SK-N-SH (cell line): ENCODE results near the gene COL26A1. TPM values are rescaled to one million over a fixed set of nuclear protein-coding genes. Genes with fewer than 3 reads are reported as not detected.
A peak's percentile ranks its signal among the peaks of the same experiment; 100 is the strongest.

ENCODE experiments used
- CTCF ChIA-PET: fragments of 300-600, 350-600 bp; formaldehyde crosslinking; extraction: SDS; loops from one replicate; lab custom pipeline; 2021; lab: Yijun Ruan, JAX
- POLR2A ChIA-PET: fragments of 350-600 bp; sonication (Branson Sonifier 250); formaldehyde crosslinking; extraction: SDS; loops from one replicate; lab custom pipeline; 2020; ENCODE audit warnings: antibody characterized with exemption, inconsistent platforms; lab: Yijun Ruan, JAX
- DNase-seq: peaks from one replicate; pipeline ENCODE4 v3.0.0; 2012
- H2AFZ ChIP-seq: fragments of 200-600 bp; sonication (generic); 2 replicates; pipeline ENCODE4 v1.8.1; 2016; ENCODE audit warnings: antibody characterized with exemption, mild to moderate bottlenecking, low read depth
- H3F3A ChIP-seq: fragments of 200-600 bp; sonication (generic); replicated peaks from 2 replicates; pipeline ENCODE3; 2016; ENCODE audit warnings: antibody characterized with exemption, mild to moderate bottlenecking; ENCODE audit not compliant: insufficient read depth
- H3K27ac ChIP-seq, 2 experiments: fragments of 200-500 bp in 1 of 2; fragments of 200-600 bp in 1 of 2; sonication (Bioruptor generic) in 1 of 2; sonication (generic), shearing (Covaris generic) in 1 of 2; 2 replicates each; pipeline versions ENCODE4 v1.5.1 to v1.6.1; 2014 to 2016; ENCODE audit warnings: low read depth in 2 of 2, inconsistent platforms in 1 of 2, low read length in 1 of 2, mild to moderate bottlenecking in 1 of 2, mixed read lengths in 1 of 2
- H3K27me3 ChIP-seq: fragments of 200-600 bp; sonication (generic), shearing (Covaris generic); 2 replicates; pipeline ENCODE4 v1.6.1; 2016; ENCODE audit warnings: mixed run types; ENCODE audit not compliant: insufficient read depth
- H3K36me3 ChIP-seq, 2 experiments: fragments of 200-500 bp in 1 of 2; fragments of 200-600 bp in 1 of 2; sonication (Bioruptor generic) in 1 of 2; sonication (generic) in 1 of 2; replicated peaks in 1 of 2; 2 replicates each; pipeline versions ENCODE3 to v1.5.1; 2014 to 2016; ENCODE audit warnings: low read length in 1 of 2, mild to moderate bottlenecking in 1 of 2; ENCODE audit not compliant: insufficient read depth in 2 of 2, control insufficient read depth in 1 of 2
- H3K4me1 ChIP-seq, 2 experiments: fragments of 200-500 bp in 1 of 2; fragments of 200-600 bp in 1 of 2; sonication (Bioruptor generic) in 1 of 2; sonication (generic), shearing (Covaris generic) in 1 of 2; 2 replicates each; pipeline versions ENCODE4 v1.5.1 to v1.6.1; 2014 to 2016; ENCODE audit warnings: low read depth in 1 of 2, low read length in 1 of 2, mixed run types in 1 of 2; ENCODE audit not compliant: insufficient read depth in 2 of 2, control insufficient read depth in 1 of 2
- H3K4me2 ChIP-seq: fragments of 200-600 bp; sonication (generic), shearing (Covaris generic); 2 replicates; pipeline ENCODE4 v1.6.1; 2017; ENCODE audit warnings: mixed run types
- H3K4me3 ChIP-seq, 2 experiments: fragments of 200-500 bp in 1 of 2; fragments of 200-600 bp in 1 of 2; sonication (Bioruptor generic) in 1 of 2; sonication (generic), shearing (Covaris generic) in 1 of 2; 2 replicates each; pipeline versions ENCODE4 v1.5.1 to v1.8.1; 2014 to 2016; ENCODE audit warnings: low read depth in 2 of 2, inconsistent platforms in 1 of 2, low read length in 1 of 2, mild to moderate bottlenecking in 1 of 2, mixed read lengths in 1 of 2, moderate library complexity in 1 of 2
- H3K79me2 ChIP-seq: fragments of 200-600 bp; sonication (generic); 2 replicates; pipeline ENCODE4 v1.8.1; 2017; ENCODE audit warnings: mild to moderate bottlenecking; ENCODE audit not compliant: insufficient read depth
- H3K9ac ChIP-seq: fragments of 200-600 bp; sonication (generic); 2 replicates; pipeline ENCODE4 v1.6.1; 2017; ENCODE audit warnings: mixed run types
- H3K9me2 ChIP-seq: fragments of 200-600 bp; sonication (generic); 2 replicates; pipeline ENCODE4 v1.6.1; 2017; ENCODE audit warnings: mixed run types
- H3K9me3 ChIP-seq: fragments of 200-600 bp; sonication (generic); 2 replicates; pipeline ENCODE4 v1.6.1; 2017; ENCODE audit warnings: mixed run types, mild to moderate bottlenecking, moderate library complexity
- H4K20me1 ChIP-seq: fragments of 200-600 bp; sonication (generic); 2 replicates; pipeline ENCODE4 v1.6.1; 2017; ENCODE audit warnings: mild to moderate bottlenecking, mixed run types; ENCODE audit not compliant: insufficient read depth
- CTCF ChIP-seq: fragments of 200-600 bp; sonication (generic); IDR thresholded peaks from 2 replicates; pipeline ENCODE4 v1.6.1; 2017; ENCODE audit warnings: antibody characterized with exemption, mild to moderate bottlenecking, moderate library complexity
- FOXJ3 ChIP-seq: sonication (generic); formaldehyde crosslinking; IDR thresholded peaks from 2 replicates; pipeline ENCODE4 v1.5.1; 2020; ENCODE audit warnings: mild to moderate bottlenecking, missing genetic modification reagents
- FOXM1 ChIP-seq: IDR thresholded peaks from 2 replicates; pipeline ENCODE4 v1.4.0; 2012; ENCODE audit warnings: low read depth, mild to moderate bottlenecking
- NFIC ChIP-seq: IDR thresholded peaks from 2 replicates; pipeline ENCODE4 v1.4.0; 2012; ENCODE audit warnings: borderline replicate concordance
- RCOR1 ChIP-seq: fragments of 150-350 bp; IDR thresholded peaks from 2 replicates; pipeline ENCODE4 v1.6.1; 2017; ENCODE audit warnings: antibody characterized with exemption, low read length
- SMC3 ChIP-seq: IDR thresholded peaks from 2 replicates; pipeline ENCODE4 v1.6.1; 2012; ENCODE audit warnings: low read depth, low read length, improper control_type of control experiment
- YY1 ChIP-seq: IDR thresholded peaks from 2 replicates; pipeline ENCODE4 v1.4.0; 2012; ENCODE audit warnings: low read depth, mild to moderate bottlenecking
- WGBS: methylation state at CpG from one replicate; pipeline ENCODE4 v1.1.6; 2017; ENCODE audit warnings: low lambda C conversion rate; 5-methylcytosine and 5-hydroxymethylcytosine counted together
- polyA plus RNA-seq, 3 experiments: library from polyadenylated mRNA; depleted of rRNA; stranded (reverse); fragments of >200 nt; gene quantifications; 2 replicates each; pipeline ENCODE4 v1.2.3, GENCODE V29; 2012
- TF ChIP-seq, protein P1 (sequence below): IDR thresholded peaks from 2 replicates; pipeline ENCODE4 v1.4.0; 2012; ENCODE audit warnings: low read depth
- TF ChIP-seq, protein P2 (sequence below): IDR thresholded peaks from 2 replicates; pipeline ENCODE4 v1.6.1; 2012; ENCODE audit warnings: mild to moderate bottlenecking, low read depth, low read length, moderate library complexity

COL26A1 gene
- polyA plus RNA-seq, 1 of the 3 experiments (the other 2 are of a cell fraction): 0.05 TPM

DNA sequence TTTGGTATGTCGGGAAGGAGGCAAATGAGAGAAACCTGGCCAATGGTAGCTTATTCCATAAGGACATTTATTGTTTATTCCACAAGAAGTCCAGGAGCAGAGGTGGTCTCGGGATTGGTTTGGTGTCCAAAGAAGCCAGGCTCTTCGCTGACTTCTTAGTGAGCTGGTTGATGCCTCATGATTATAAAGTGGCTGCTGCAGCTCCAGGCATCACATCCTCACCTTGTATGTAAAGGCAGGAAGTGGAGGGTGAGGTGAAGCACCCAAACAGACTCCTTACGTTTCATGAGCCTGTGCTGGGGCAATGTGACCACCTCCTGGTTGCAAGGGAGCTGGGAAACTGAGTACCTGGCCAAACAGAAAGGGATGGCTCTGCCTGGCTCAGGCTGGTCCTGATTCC is 174.0 kb downstream of the COL26A1 start:
- Histone ChIP-seq H4K20me1 (no peaks in the 10 kb centered on the region), H3F3A (no peaks in the 10 kb centered on the region), H3K4me1 (peaks cover 0 to 20% of the 10 kb centered on the region in 2 experiments; a peak in 1 of 4 replicates), H2AFZ (no peak overlapping the region), H3K79me2 (no peaks in the 10 kb centered on the region), H3K27me3 (no peaks in the 10 kb centered on the region), H3K36me3 (no peaks in the 10 kb centered on the region), H3K9me2 (no peaks in the 10 kb centered on the region), H3K9ac (no peak overlapping the region), H3K4me3 (no peak overlapping the region), H3K4me2 (no peak overlapping the region), H3K27ac (0 out of 4 replicates have a peak overlapping the region, but pooled peaks of 1 of the 2 experiments have one; percentile 17), H3K9me3 (no peaks in the 10 kb centered on the region)
- WGBS: 83% methylated on average over 4 of the region's 4 CpGs
- CTCF ChIA-PET: interaction anchor here (0.7 to 6.8 kb wide), 15 partner anchors 12 to 855 kb away, joined by 3 to 56 read pairs (median 4); partner anchors contain the start of gene IFT22
- TF ChIP-seq CTCF (no peak), RCOR1 (peak; percentile 56), FOXJ3 (CRISPR knock-in tag) (peak; percentile 33; the same call in 1 of the 2 replicates)
- TF ChIP-seq, protein P1, sequence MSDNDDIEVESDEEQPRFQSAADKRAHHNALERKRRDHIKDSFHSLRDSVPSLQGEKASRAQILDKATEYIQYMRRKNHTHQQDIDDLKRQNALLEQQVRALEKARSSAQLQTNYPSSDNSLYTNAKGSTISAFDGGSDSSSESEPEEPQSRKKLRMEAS: no peak
- POLR2A ChIA-PET: interaction anchor here (0.6 kb wide), 1 partner anchor 17 kb away, joined by 3 read pairs; no protein-coding TSS in a partner anchor
- DNase-seq: no peak

DNA sequence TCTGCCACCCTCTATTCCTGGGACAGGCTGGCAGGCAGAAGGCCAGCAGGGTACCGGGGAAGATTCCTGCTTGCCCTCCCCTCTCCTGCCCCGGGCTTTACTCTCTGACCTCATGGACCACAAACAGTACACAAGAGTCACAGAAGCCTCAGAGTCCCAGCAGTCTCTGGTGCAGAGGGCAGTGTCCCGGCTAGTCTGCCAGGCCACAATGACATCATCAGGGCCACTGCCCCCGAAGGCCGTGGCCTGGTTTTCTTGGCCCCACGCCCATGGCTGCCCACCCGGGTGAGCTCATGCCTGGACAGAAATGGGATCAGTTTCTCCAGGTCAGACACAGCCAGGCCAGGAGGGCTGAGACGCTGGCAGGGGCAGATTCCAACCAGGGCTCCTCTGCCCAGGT is 174.5 kb downstream of the COL26A1 start:
- ChIA-PET CTCF (interaction anchor here (0.9 to 6.8 kb wide), 14 partner anchors 11 to 854 kb away, joined by 3 to 56 read pairs (median 6); no protein-coding TSS in a partner anchor), POLR2A (interaction anchor here (0.6 kb wide), 1 partner anchor 17 kb away, joined by 3 read pairs; no protein-coding TSS in a partner anchor)
- Histone ChIP-seq H4K20me1 (no peaks in the 10 kb centered on the region), H3F3A (no peaks in the 10 kb centered on the region), H3K4me1 (peaks cover 0 to 18% of the 10 kb centered on the region in 2 experiments; a peak in 1 of 4 replicates), H3K79me2 (no peaks in the 10 kb centered on the region), H3K4me2 (no peak overlapping the region), H3K4me3 (no peak overlapping the region), H2AFZ (peak overlapping the region; percentile 21; the same call in 1 of the 2 replicates), H3K9me2 (no peaks in the 10 kb centered on the region), H3K9me3 (no peaks in the 10 kb centered on the region), H3K27me3 (no peaks in the 10 kb centered on the region), H3K36me3 (no peaks in the 10 kb centered on the region), H3K27ac (no peak overlapping the region; a peak in 1 of 4 replicates), H3K9ac (no peak overlapping the region)
- peak; percentile 83 for DNase-seq
- 19% methylated on average over 7 of the region's 8 CpGs for WGBS
- peak; percentile 48; the same call in 1 of the 2 replicates for TF ChIP-seq NFIC
- TF ChIP-seq, protein P2, sequence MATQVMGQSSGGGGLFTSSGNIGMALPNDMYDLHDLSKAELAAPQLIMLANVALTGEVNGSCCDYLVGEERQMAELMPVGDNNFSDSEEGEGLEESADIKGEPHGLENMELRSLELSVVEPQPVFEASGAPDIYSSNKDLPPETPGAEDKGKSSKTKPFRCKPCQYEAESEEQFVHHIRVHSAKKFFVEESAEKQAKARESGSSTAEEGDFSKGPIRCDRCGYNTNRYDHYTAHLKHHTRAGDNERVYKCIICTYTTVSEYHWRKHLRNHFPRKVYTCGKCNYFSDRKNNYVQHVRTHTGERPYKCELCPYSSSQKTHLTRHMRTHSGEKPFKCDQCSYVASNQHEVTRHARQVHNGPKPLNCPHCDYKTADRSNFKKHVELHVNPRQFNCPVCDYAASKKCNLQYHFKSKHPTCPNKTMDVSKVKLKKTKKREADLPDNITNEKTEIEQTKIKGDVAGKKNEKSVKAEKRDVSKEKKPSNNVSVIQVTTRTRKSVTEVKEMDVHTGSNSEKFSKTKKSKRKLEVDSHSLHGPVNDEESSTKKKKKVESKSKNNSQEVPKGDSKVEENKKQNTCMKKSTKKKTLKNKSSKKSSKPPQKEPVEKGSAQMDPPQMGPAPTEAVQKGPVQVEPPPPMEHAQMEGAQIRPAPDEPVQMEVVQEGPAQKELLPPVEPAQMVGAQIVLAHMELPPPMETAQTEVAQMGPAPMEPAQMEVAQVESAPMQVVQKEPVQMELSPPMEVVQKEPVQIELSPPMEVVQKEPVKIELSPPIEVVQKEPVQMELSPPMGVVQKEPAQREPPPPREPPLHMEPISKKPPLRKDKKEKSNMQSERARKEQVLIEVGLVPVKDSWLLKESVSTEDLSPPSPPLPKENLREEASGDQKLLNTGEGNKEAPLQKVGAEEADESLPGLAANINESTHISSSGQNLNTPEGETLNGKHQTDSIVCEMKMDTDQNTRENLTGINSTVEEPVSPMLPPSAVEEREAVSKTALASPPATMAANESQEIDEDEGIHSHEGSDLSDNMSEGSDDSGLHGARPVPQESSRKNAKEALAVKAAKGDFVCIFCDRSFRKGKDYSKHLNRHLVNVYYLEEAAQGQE: no peak
- no peak for TF ChIP-seq FOXM1
- no peak for TF ChIP-seq YY1
- TF ChIP-seq RCOR1: no peak
- no peak for TF ChIP-seq FOXJ3 (CRISPR knock-in tag)
- no peak for TF ChIP-seq SMC3
